Cardiac fibroblast (primary cell): ENCODE results near the gene FGGY.

Experiments
- DNase-seq, 2 donors: peaks; one replicate each; pipeline versions ENCODE4 v3.0.0 to v3.0.0-alpha.2; 2010; ENCODE audit warnings: low read depth in 2 of 2
- H3K4me3 ChIP-seq, 2 donors: replicated peaks in 1 of 2; 1 replicate in 1 of 2; 2 replicates in 1 of 2; pipeline ENCODE4 v1.5.1; 2011; ENCODE audit warnings: low read depth in 2 of 2, low read length in 2 of 2, mild to moderate bottlenecking in 2 of 2, moderate library complexity in 1 of 2
- CTCF ChIP-seq: IDR thresholded peaks from one replicate; pipeline ENCODE4 v1.5.1; 2011; ENCODE audit warnings: low read depth, mild to moderate bottlenecking, low read length, inconsistent platforms

FGGY gene

GRCh38 chr1:59617434-59617833 is 320.5 kb downstream of the FGGY start:
- no peak for DNase-seq
- no peak overlapping the region for H3K4me3 ChIP-seq
- no peak for TF ChIP-seq CTCF

GRCh38 chr1:59619557-59619956 is 322.7 kb downstream of the FGGY start:
- no peak for TF ChIP-seq CTCF
- no peak overlapping the region for H3K4me3 ChIP-seq
- no peak for DNase-seq

- no peak for TF ChIP-seq CTCF
- no peak for DNase-seq
- no peak overlapping the region for H3K4me3 ChIP-seq
Observed at GRCh38 chr1:59625384-59625783, 328.5 kb downstream of the FGGY start.

- TF ChIP-seq CTCF = no peak
- no peak for DNase-seq
- no peak overlapping the region for H3K4me3 ChIP-seq
Observed at GRCh38 chr1:59631561-59632255, 334.8 kb downstream of the FGGY start.

GRCh38 chr1:59635097-59635496 is 338.2 kb downstream of the FGGY start:
- no peak overlapping the region for H3K4me3 ChIP-seq
- DNase-seq = no peak
- no peak for TF ChIP-seq CTCF

GRCh38 chr1:59638231-59638711 is 341.4 kb downstream of the FGGY start:
- DNase-seq = peak; percentile 55 to 80
- no peak for TF ChIP-seq CTCF
- H3K4me3 ChIP-seq = no peak overlapping the region

GRCh38 chr1:59639266-59639665 is 342.4 kb downstream of the FGGY start:
- no peak for DNase-seq
- no peak overlapping the region for H3K4me3 ChIP-seq
- TF ChIP-seq CTCF = no peak
